MM.1S (cell line): Measurements from ENCODE around the gene ING5.

Experiments
- DNase-seq: peaks from one replicate; pipeline ENCODE4 v3.0.0-alpha.2; 2015
- H2AFZ ChIP-seq: fragments of 300-600 bp; sonication (generic); 2 replicates; pipeline ENCODE4 v1.6.0; 2016; ENCODE audit warnings: antibody characterized with exemption, low read length
- H3F3A ChIP-seq: fragments of 300-600 bp; sonication (generic); 2 replicates; pipeline ENCODE4 v1.6.1; 2016; ENCODE audit warnings: mild to moderate bottlenecking, antibody characterized with exemption, low read length, moderate library complexity, mixed read lengths; ENCODE audit not compliant: insufficient read depth
- H3K27ac ChIP-seq: fragments of 300-600 bp; sonication (generic); 2 replicates; pipeline ENCODE4 v1.5.1; 2016; ENCODE audit warnings: mild to moderate bottlenecking, low read length
- H3K27me3 ChIP-seq: fragments of 300-600 bp; sonication (generic); replicated peaks from 2 replicates; pipeline ENCODE4 v1.6.0; 2016; ENCODE audit warnings: low read length; ENCODE audit not compliant: insufficient read depth
- H3K36me3 ChIP-seq: fragments of 300-600 bp; sonication (generic); replicated peaks from 2 replicates; pipeline ENCODE4 v1.6.1; 2016; ENCODE audit warnings: mild to moderate bottlenecking, low read length, mixed read lengths; ENCODE audit not compliant: insufficient read depth
- H3K4me1 ChIP-seq: fragments of 300-600 bp; sonication (generic); 2 replicates; pipeline ENCODE4 v1.6.1; 2016; ENCODE audit warnings: low read length, mixed read lengths
- H3K4me2 ChIP-seq: fragments of 300-600 bp; sonication (generic); 2 replicates; pipeline ENCODE4 v1.6.0; 2016; ENCODE audit warnings: low read depth, low read length
- H3K4me3 ChIP-seq: fragments of 300-600 bp; sonication (generic); 2 replicates; pipeline ENCODE4 v1.5.1; 2016; ENCODE audit warnings: low read length, mixed read lengths
- H3K79me2 ChIP-seq: fragments of 300-600 bp; sonication (generic); 2 replicates; pipeline ENCODE4 v1.6.1; 2016; ENCODE audit warnings: mixed run types, low read length, mixed read lengths
- H3K9ac ChIP-seq: fragments of 300-600 bp; sonication (generic); 2 replicates; pipeline ENCODE4 v1.6.1; 2016; ENCODE audit warnings: low read length, mixed read lengths
- H3K9me2 ChIP-seq: fragments of 300-600 bp; sonication (generic); replicated peaks from 2 replicates; pipeline ENCODE4 v1.6.1; 2016; ENCODE audit warnings: mild to moderate bottlenecking, low read length, mixed read lengths; ENCODE audit not compliant: insufficient read depth
- H3K9me3 ChIP-seq: fragments of 300-600 bp; sonication (generic); replicated peaks from 2 replicates; pipeline ENCODE4 v1.6.1; 2016; ENCODE audit warnings: mild to moderate bottlenecking, low read length, mixed read lengths; ENCODE audit not compliant: insufficient read depth
- H4K20me1 ChIP-seq: fragments of 300-600 bp; sonication (generic); 2 replicates; pipeline ENCODE4 v1.6.1; 2016; ENCODE audit warnings: mild to moderate bottlenecking, low read length, moderate library complexity, mixed read lengths; ENCODE audit not compliant: insufficient read depth
- EZH2 ChIP-seq: fragments of 300-600 bp; sonication (generic); optimal IDR thresholded peaks from 2 replicates; pipeline ENCODE3; 2017; ENCODE audit warnings: low read depth, mild to moderate bottlenecking, antibody characterized with exemption, low read length, mixed read lengths
- EZH2phosphoT487 ChIP-seq: fragments of 300-600 bp; sonication (generic); IDR thresholded peaks from 2 replicates; pipeline ENCODE4 v1.6.1; 2018; ENCODE audit warnings: antibody characterized with exemption, low read length
- TF ChIP-seq, protein P1 (sequence below): fragments of 300-600 bp; sonication (generic); IDR thresholded peaks from 2 replicates; pipeline ENCODE4 v1.5.1; 2016; ENCODE audit warnings: antibody characterized with exemption, low read length, mixed read lengths

ING5 gene

DNA sequence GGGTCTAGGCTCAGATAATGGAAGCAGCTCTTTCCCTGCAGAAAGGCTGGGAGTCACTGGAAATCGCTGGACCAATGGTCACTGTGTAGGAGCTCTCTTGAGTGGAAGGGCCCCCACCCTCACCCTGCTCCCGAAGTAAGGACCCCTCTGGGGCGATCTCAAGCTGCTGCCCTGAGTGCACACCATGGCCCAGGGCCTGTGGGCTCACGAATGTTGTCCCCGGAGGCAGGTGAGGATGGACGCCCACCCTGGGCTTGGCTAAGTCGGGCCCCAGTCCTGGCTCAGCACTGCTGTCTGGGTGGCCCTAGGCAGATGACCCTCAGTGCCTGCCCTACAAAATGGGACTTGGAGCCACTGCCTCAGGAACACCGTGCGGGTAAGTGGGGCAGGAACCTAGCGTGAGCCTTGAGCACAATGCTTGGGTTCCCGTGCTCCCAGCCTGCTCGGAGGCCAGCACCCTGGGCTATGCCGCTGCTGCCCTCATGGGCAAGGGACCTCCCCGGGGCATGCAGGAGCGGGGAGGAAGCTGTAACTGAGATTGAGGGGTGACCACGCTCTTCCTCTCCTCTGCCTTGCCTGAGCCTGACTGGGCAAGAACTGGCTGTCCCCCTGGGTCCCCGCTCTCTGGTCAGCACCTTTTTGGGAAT lies 36.3 kb downstream of the ING5 start:
- Histone ChIP-seq H3K9me2 (no peaks in the 10 kb centered on the region), H3K9ac (no peak overlapping the region), H3K9me3 (no peaks in the 10 kb centered on the region), H3K4me3 (no peak overlapping the region), H4K20me1 (no peaks in the 10 kb centered on the region), H3K27ac (no peak overlapping the region), H3K79me2 (no peaks in the 10 kb centered on the region), H3K4me2 (no peak overlapping the region), H3K4me1 (peaks cover 3% of the 10 kb centered on the region), H3K36me3 (no peaks in the 10 kb centered on the region), H2AFZ (no peak overlapping the region), H3F3A (no peaks in the 10 kb centered on the region; the same call in 1 of the 2 replicates), H3K27me3 (no peaks in the 10 kb centered on the region)
- no peak for DNase-seq
- TF ChIP-seq EZH2phosphoT487 (no peak), EZH2 (no peak)
- TF ChIP-seq, protein P1, sequence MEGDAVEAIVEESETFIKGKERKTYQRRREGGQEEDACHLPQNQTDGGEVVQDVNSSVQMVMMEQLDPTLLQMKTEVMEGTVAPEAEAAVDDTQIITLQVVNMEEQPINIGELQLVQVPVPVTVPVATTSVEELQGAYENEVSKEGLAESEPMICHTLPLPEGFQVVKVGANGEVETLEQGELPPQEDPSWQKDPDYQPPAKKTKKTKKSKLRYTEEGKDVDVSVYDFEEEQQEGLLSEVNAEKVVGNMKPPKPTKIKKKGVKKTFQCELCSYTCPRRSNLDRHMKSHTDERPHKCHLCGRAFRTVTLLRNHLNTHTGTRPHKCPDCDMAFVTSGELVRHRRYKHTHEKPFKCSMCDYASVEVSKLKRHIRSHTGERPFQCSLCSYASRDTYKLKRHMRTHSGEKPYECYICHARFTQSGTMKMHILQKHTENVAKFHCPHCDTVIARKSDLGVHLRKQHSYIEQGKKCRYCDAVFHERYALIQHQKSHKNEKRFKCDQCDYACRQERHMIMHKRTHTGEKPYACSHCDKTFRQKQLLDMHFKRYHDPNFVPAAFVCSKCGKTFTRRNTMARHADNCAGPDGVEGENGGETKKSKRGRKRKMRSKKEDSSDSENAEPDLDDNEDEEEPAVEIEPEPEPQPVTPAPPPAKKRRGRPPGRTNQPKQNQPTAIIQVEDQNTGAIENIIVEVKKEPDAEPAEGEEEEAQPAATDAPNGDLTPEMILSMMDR: no peak

DNA sequence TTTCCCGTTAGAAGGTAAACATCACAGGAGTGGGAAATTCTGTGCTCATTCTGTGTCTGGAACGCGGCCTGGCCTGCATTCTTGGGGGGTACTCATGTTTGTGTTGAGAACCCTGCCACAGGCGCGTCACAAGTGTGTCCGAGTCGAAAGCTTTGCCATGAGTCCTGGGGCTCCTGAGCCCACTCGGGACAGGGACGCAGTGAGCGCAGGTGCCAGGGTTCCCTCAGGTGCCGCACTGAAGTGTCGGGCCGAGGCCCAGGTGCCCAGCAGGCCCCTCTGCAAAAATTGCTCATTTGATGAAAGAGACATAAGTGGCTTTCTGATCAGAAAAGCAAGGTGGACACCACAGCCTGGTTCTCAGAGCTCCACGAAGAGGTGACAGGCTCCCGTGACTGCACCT lies 37.3 kb downstream of the ING5 start:
- H3K4me2 ChIP-seq: no peak overlapping the region
- H4K20me1 ChIP-seq: no peaks in the 10 kb centered on the region
- TF ChIP-seq EZH2phosphoT487 (no peak), EZH2 (no peak)
- TF ChIP-seq, protein P1: no peak

DNA sequence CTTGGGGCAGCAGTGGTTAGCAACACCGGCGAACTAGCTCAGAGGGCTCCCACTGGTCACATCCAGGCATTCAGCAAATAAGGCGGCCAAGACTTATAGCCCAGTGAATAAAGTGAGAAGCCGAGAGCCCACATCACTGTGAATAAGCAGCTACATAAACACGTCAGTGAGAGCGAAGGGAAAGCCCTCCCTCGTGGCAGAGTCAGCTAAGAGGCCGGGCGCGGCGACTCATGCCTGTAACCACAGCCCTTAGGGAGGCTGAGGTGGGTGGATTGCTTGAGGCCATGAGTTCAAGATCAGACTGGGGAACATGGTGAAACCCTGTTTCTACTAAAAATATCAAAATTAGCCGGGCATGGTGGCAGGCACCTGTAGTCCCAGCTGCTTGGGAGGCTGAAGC lies 37.8 kb downstream of the ING5 start:
- no peaks in the 10 kb centered on the region for H3K36me3 ChIP-seq
- no peak overlapping the region for H2AFZ ChIP-seq
- no peak overlapping the region for H3K27ac ChIP-seq
- no peak for DNase-seq
- no peaks in the 10 kb centered on the region for H3K27me3 ChIP-seq
- H3F3A ChIP-seq: no peaks in the 10 kb centered on the region
- H3K4me3 ChIP-seq: no peak overlapping the region
- no peak overlapping the region for H3K4me2 ChIP-seq
- no peak overlapping the region for H3K9ac ChIP-seq
- H3K79me2 ChIP-seq: no peaks in the 10 kb centered on the region
- no peaks in the 10 kb centered on the region for H3K9me2 ChIP-seq
- H3K9me3 ChIP-seq: no peaks in the 10 kb centered on the region
- TF ChIP-seq EZH2phosphoT487 (no peak), EZH2 (no peak)
- H3K4me1 ChIP-seq: peaks cover 3% of the 10 kb centered on the region; the same call in 1 of the 2 replicates
- H4K20me1 ChIP-seq: no peaks in the 10 kb centered on the region

More for the DNA sequence above, 37.3 kb downstream of the ING5 start:
- Histone ChIP-seq H3K9me3 (no peaks in the 10 kb centered on the region), H2AFZ (no peak overlapping the region), H3K9me2 (no peaks in the 10 kb centered on the region), H3K27ac (no peak overlapping the region), H3K36me3 (no peaks in the 10 kb centered on the region), H3F3A (no peaks in the 10 kb centered on the region), H3K79me2 (no peaks in the 10 kb centered on the region), H3K9ac (no peak overlapping the region), H3K27me3 (no peaks in the 10 kb centered on the region), H3K4me3 (no peak overlapping the region), H3K4me1 (peaks cover 3% of the 10 kb centered on the region; the same call in 1 of the 2 replicates)
- no peak for DNase-seq

DNA sequence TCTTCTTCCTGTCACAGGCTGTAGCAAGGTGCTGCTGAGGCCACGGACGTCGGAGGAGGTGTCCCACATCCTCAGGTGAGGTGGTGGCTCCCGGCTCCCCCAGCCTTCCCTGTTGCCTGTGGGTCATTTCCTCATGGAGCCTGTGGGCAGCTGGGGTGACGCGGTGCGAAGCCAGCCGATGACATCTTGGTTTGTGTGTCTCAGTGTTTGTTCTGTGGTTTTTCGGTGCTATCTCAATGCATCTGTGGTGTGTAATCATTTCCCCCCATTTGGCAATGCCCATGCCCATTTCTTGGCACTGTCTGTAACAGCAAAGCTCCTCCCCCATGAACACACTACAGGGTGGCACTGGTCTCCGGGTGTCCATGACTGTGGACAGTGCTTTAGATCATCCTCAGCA lies 39.2 kb downstream of the ING5 start:
- no peak overlapping the region for H3K4me2 ChIP-seq
- no peaks in the 10 kb centered on the region for H3K9me2 ChIP-seq
- DNase-seq: no peak
- H3K36me3 ChIP-seq: no peaks in the 10 kb centered on the region
- H3K27me3 ChIP-seq: no peaks in the 10 kb centered on the region
- no peak overlapping the region for H2AFZ ChIP-seq
- H4K20me1 ChIP-seq: no peaks in the 10 kb centered on the region
- no peaks in the 10 kb centered on the region for H3K9me3 ChIP-seq
- H3K27ac ChIP-seq: no peak overlapping the region
- H3K4me3 ChIP-seq: no peak overlapping the region
- TF ChIP-seq, protein P1: no peak
- TF ChIP-seq EZH2phosphoT487 (no peak), EZH2 (no peak)
- H3K4me1 ChIP-seq: no peaks in the 10 kb centered on the region
- no peaks in the 10 kb centered on the region for H3K79me2 ChIP-seq
- no peaks in the 10 kb centered on the region for H3F3A ChIP-seq
- no peak overlapping the region for H3K9ac ChIP-seq
